ENCODE results near the gene ACTL10. TPM values are rescaled to one million over a fixed set of nuclear protein-coding genes. Genes with fewer than 3 reads are reported as not detected.
A peak's percentile ranks its signal among the peaks of the same experiment; 100 is the strongest.

ACTL10 gene
- total and polyA plus RNA-seq, 2 of the 13 experiments (the other 11 are each of a cell fraction or from before 2014, with no cell fraction given) = not detected

GRCh38 chr20:33686100-33686983 lies 19.6 kb downstream of the ACTL10 start, which contains the start of gene E2F1 (continued):
- no peak; the same call in 1 of the 2 replicates for TF ChIP-seq ZBTB14 (CRISPR knock-in tag; IDR thresholded peaks at IDR 0.05)
- TF ChIP-seq MED1 (CRISPR knock-in tag; IDR thresholded peaks at IDR 0.05) = 0 out of 2 replicates have a peak, but pooled peaks have one; percentile 38
- TF ChIP-seq, protein P1, sequence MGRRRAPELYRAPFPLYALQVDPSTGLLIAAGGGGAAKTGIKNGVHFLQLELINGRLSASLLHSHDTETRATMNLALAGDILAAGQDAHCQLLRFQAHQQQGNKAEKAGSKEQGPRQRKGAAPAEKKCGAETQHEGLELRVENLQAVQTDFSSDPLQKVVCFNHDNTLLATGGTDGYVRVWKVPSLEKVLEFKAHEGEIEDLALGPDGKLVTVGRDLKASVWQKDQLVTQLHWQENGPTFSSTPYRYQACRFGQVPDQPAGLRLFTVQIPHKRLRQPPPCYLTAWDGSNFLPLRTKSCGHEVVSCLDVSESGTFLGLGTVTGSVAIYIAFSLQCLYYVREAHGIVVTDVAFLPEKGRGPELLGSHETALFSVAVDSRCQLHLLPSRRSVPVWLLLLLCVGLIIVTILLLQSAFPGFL (CRISPR knock-in tag; IDR thresholded peaks at IDR 0.05) = no peak
- TF ChIP-seq BRD4 (CRISPR knock-in tag; IDR thresholded peaks at IDR 0.05) = no peak
- TF ChIP-seq NFE2L1 (CRISPR knock-in tag; IDR thresholded peaks at IDR 0.05; ENCODE audit: borderline replicate concordance) = 0 out of 2 replicates have a peak, but pooled peaks have one; percentile 32
- no peak for TF ChIP-seq ZNF569 (CRISPR knock-in tag; IDR thresholded peaks at IDR 0.05; ENCODE audit: borderline replicate concordance)
- TF ChIP-seq ZNF629 (CRISPR knock-in tag; conservative IDR thresholded peaks at IDR 0.05) = peak; percentile 31; the same call in 1 of the 2 replicates
- TF ChIP-seq ZNF121 (CRISPR knock-in tag; IDR thresholded peaks at IDR 0.05) = no peak; the same call in 1 of the 2 replicates
- TF ChIP-seq ZNF260 (CRISPR knock-in tag; IDR thresholded peaks at IDR 0.05; ENCODE audit: borderline replicate concordance, low read depth) = no peak
- peak; percentile 10; the same call in 1 of the 2 replicates for TF ChIP-seq SRF (IDR thresholded peaks at IDR 0.05; ENCODE audit: low read depth, low read length)
- TF ChIP-seq, protein P2, sequence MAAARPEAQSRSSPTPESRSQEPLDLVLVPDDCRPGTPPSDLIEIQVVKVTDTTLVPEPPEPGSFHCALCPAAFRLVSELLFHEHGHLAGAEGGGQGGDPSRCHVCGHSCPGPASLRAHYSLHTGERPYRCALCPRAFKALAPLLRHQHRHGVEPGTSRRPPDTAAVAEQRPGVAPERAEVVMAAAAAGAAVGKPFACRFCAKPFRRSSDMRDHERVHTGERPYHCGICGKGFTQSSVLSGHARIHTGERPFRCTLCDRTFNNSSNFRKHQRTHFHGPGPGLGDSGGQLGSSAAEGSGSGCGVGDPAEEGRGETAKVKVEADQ (CRISPR knock-in tag; IDR thresholded peaks at IDR 0.05; ENCODE audit: borderline replicate concordance) = no peak
- TF ChIP-seq ZNF776 (CRISPR knock-in tag; IDR thresholded peaks at IDR 0.05) = peak; percentile 93
- TF ChIP-seq, protein P3, sequence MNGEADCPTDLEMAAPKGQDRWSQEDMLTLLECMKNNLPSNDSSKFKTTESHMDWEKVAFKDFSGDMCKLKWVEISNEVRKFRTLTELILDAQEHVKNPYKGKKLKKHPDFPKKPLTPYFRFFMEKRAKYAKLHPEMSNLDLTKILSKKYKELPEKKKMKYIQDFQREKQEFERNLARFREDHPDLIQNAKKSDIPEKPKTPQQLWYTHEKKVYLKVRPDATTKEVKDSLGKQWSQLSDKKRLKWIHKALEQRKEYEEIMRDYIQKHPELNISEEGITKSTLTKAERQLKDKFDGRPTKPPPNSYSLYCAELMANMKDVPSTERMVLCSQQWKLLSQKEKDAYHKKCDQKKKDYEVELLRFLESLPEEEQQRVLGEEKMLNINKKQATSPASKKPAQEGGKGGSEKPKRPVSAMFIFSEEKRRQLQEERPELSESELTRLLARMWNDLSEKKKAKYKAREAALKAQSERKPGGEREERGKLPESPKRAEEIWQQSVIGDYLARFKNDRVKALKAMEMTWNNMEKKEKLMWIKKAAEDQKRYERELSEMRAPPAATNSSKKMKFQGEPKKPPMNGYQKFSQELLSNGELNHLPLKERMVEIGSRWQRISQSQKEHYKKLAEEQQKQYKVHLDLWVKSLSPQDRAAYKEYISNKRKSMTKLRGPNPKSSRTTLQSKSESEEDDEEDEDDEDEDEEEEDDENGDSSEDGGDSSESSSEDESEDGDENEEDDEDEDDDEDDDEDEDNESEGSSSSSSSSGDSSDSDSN (CRISPR knock-in tag; IDR thresholded peaks at IDR 0.05) = peak; percentile 41
- TF ChIP-seq, protein P4, sequence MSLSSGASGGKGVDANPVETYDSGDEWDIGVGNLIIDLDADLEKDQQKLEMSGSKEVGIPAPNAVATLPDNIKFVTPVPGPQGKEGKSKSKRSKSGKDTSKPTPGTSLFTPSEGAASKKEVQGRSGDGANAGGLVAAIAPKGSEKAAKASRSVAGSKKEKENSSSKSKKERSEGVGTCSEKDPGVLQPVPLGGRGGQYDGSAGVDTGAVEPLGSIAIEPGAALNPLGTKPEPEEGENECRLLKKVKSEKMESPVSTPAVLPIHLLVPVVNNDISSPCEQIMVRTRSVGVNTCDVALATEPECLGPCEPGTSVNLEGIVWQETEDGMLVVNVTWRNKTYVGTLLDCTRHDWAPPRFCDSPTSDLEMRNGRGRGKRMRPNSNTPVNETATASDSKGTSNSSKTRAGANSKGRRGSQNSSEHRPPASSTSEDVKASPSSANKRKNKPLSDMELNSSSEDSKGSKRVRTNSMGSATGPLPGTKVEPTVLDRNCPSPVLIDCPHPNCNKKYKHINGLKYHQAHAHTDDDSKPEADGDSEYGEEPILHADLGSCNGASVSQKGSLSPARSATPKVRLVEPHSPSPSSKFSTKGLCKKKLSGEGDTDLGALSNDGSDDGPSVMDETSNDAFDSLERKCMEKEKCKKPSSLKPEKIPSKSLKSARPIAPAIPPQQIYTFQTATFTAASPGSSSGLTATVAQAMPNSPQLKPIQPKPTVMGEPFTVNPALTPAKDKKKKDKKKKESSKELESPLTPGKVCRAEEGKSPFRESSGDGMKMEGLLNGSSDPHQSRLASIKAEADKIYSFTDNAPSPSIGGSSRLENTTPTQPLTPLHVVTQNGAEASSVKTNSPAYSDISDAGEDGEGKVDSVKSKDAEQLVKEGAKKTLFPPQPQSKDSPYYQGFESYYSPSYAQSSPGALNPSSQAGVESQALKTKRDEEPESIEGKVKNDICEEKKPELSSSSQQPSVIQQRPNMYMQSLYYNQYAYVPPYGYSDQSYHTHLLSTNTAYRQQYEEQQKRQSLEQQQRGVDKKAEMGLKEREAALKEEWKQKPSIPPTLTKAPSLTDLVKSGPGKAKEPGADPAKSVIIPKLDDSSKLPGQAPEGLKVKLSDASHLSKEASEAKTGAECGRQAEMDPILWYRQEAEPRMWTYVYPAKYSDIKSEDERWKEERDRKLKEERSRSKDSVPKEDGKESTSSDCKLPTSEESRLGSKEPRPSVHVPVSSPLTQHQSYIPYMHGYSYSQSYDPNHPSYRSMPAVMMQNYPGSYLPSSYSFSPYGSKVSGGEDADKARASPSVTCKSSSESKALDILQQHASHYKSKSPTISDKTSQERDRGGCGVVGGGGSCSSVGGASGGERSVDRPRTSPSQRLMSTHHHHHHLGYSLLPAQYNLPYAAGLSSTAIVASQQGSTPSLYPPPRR (CRISPR knock-in tag; IDR thresholded peaks at IDR 0.05; ENCODE audit: borderline replicate concordance) = no peak
- no peak for TF ChIP-seq MTF2 (CRISPR knock-in tag; IDR thresholded peaks at IDR 0.05; ENCODE audit: borderline replicate concordance)
- no peak for TF ChIP-seq ZNF83 (CRISPR knock-in tag; IDR thresholded peaks at IDR 0.05; ENCODE audit: borderline replicate concordance)
- TF ChIP-seq ZSCAN12 (CRISPR knock-in tag; IDR thresholded peaks at IDR 0.05) = peak; percentile 87
- no peak for TF ChIP-seq NAIF1 (CRISPR knock-in tag; IDR thresholded peaks at IDR 0.05; ENCODE audit: borderline replicate concordance)
